Stimulated activated CD8-positive, alpha-beta memory T cell treated with anti-CD3 and anti-CD28 coated beads, Interleukin-7, amount 100 ng/mL, for 4 hours (primary cell): ENCODE measurements around the gene FMN1.

Experiments
- DNase-seq, 2 donors: peaks; one replicate each; pipeline ENCODE4 v3.0.0-alpha.2; 2020; ENCODE audit warnings: low read depth in 2 of 2

FMN1 gene

GRCh38 chr15:33201491-33202231, 7.1 kb upstream of the FMN1 start:
- DNase-seq: peak; percentile 42 to 43

- no peak for DNase-seq
These were observed 6.4 kb upstream of the FMN1 start for GRCh38 chr15:33200903-33201302.

- no peak for DNase-seq
These were observed 5.9 kb upstream of the FMN1 start for GRCh38 chr15:33200444-33200843.

- no peak for DNase-seq
These were observed 4.0 kb upstream of the FMN1 start for GRCh38 chr15:33198541-33198940.

GRCh38 chr15:33197636-33198035, 3.1 kb upstream of the FMN1 start:
- DNase-seq: no peak

- no peak for DNase-seq
These were observed 277 bp downstream of the FMN1 start for GRCh38 chr15:33194237-33194636.

- DNase-seq: no peak
These were observed 2.9 kb downstream of the FMN1 start for GRCh38 chr15:33191591-33191990.

GRCh38 chr15:33190539-33190938, 4.0 kb downstream of the FMN1 start:
- DNase-seq: no peak

GRCh38 chr15:33188641-33189257, 5.8 kb downstream of the FMN1 start:
- DNase-seq: no peak

- no peak for DNase-seq
These were observed 6.4 kb downstream of the FMN1 start for GRCh38 chr15:33188159-33188558.

GRCh38 chr15:33183334-33183733, 11.2 kb downstream of the FMN1 start:
- no peak for DNase-seq

- DNase-seq: no peak
These were observed 11.6 kb downstream of the FMN1 start for GRCh38 chr15:33182926-33183325.

GRCh38 chr15:33182278-33182905, 12.1 kb downstream of the FMN1 start:
- no peak for DNase-seq

- DNase-seq: no peak
These were observed 14.6 kb downstream of the FMN1 start for GRCh38 chr15:33179874-33180273.

- no peak for DNase-seq
These were observed 23.3 kb downstream of the FMN1 start for GRCh38 chr15:33171202-33171601.

- no peak for DNase-seq
These were observed 24.9 kb downstream of the FMN1 start for GRCh38 chr15:33169625-33170024.

- no peak for DNase-seq
These were observed 26.1 kb downstream of the FMN1 start for GRCh38 chr15:33168444-33168843.

- DNase-seq: no peak
These were observed 30.7 kb downstream of the FMN1 start for GRCh38 chr15:33163816-33164215.

- no peak for DNase-seq
These were observed 33.3 kb downstream of the FMN1 start for GRCh38 chr15:33161209-33161608.

GRCh38 chr15:33160581-33161165, 33.8 kb downstream of the FMN1 start:
- DNase-seq: no peak

GRCh38 chr15:33159726-33160453, 34.6 kb downstream of the FMN1 start:
- no peak for DNase-seq

- DNase-seq: no peak
These were observed 36.1 kb downstream of the FMN1 start for GRCh38 chr15:33158366-33158765.
